ENCODE data around the gene ANGPTL2. TPM values are rescaled to one million over a fixed set of nuclear protein-coding genes. Genes with fewer than 3 reads are reported as not detected.

ANGPTL2 gene
- total RNA-seq, 1 experiment from 2014 or later, result 5.1 TPM

DNA sequence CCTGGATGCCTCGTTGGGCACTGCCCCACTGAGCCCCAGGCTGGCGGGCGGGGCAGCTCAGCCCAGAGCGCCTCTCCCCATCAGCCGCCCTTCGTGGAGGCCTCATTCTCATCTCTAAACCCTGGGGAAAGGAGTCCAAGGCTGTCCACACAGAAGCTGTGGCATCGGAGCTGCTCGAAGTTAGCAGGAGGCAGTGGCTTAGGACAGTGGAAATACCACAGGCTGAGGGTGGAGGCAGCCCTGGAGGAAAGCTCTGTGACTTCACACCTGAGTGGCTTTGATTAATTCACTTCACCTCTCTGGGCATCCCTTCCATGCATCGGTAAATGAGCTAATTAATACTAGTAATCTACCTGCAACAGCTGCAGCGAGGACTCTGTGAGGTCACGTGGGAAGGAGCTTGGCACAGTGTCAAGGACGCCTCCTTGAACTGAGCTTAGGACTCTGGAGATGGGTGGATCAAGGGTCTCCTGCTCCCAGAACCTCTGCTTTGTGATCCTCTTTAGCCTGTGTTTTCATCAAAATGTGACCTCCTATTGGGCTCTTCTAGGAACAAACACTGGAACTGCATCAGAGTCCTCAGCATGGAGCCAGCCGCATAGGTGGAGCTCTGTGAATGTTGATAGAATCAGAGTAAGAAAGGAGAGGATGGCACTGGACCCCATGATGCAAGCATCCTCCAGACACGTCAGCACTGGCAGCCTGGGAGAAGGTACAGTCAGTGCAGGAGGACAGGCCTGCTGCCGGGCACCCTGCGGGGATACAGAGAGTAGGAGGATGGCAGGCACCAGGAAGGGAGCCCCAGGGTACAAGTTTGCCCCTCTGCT is 842 bp upstream of the ANGPTL2 start:
- TF ChIP-seq, protein P1, sequence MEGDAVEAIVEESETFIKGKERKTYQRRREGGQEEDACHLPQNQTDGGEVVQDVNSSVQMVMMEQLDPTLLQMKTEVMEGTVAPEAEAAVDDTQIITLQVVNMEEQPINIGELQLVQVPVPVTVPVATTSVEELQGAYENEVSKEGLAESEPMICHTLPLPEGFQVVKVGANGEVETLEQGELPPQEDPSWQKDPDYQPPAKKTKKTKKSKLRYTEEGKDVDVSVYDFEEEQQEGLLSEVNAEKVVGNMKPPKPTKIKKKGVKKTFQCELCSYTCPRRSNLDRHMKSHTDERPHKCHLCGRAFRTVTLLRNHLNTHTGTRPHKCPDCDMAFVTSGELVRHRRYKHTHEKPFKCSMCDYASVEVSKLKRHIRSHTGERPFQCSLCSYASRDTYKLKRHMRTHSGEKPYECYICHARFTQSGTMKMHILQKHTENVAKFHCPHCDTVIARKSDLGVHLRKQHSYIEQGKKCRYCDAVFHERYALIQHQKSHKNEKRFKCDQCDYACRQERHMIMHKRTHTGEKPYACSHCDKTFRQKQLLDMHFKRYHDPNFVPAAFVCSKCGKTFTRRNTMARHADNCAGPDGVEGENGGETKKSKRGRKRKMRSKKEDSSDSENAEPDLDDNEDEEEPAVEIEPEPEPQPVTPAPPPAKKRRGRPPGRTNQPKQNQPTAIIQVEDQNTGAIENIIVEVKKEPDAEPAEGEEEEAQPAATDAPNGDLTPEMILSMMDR (conservative IDR thresholded peaks at IDR 0.05), result no peak
- Mint-ChIP-seq H3K27me3 (ENCODE audit: low read depth) (peaks cover 11% of the 10 kb centered on the region), H3K4me1 (peaks cover 32 to 33% of the 10 kb centered on the region in 2 experiments), H3K27ac (0 out of 7 replicates have a peak overlapping the region, but pooled peaks of 1 of the 3 experiments have one; percentile 24), H3K4me3 (peak overlapping the region; percentile 63 to 78), H3K9me3 (no peaks in the 10 kb centered on the region; a peak in 2 of 5 replicates), H3K36me3 (ENCODE audit: insufficient read depth in 1 of 3, low read depth in 3 of 3) (peaks cover 0 to 15% (median 0%) of the 10 kb centered on the region in 3 experiments; a peak in 3 of 7 replicates)
- H2BK12ac ChIP-seq (ENCODE audit: insufficient read length, low read depth, low read length), result no peak overlapping the region
- peak overlapping the region; percentile 60 for H3K14ac ChIP-seq (ENCODE audit: insufficient read depth, low read length)
- no peaks in the 10 kb centered on the region for H3K9me3 ChIP-seq (ENCODE audit: control insufficient read depth, low read depth, low read length)
- no peak for DNase-seq
- H3K4ac ChIP-seq (ENCODE audit: low read depth, low read length), result no peak overlapping the region
- no peak overlapping the region for H3T11ph ChIP-seq (ENCODE audit: low read length)
- no peaks in the 10 kb centered on the region; the same call in 1 of the 2 replicates for H3K4me1 ChIP-seq (ENCODE audit: insufficient read depth, low read length)
- no peaks in the 10 kb centered on the region for H3K79me2 ChIP-seq (ENCODE audit: insufficient read depth, low read length)
- no peak overlapping the region for H3K23ac ChIP-seq (ENCODE audit: insufficient read length, low read depth, low read length)
- no peak overlapping the region for H4K8ac ChIP-seq (replicated peaks; ENCODE audit: insufficient read length, low read depth, low read length)
- H2BK20ac ChIP-seq (ENCODE audit: low read depth, low read length, poor library complexity, severe bottlenecking), result no peak overlapping the region
- H2AFZ ChIP-seq (ENCODE audit: low read length), result no peak overlapping the region
- H2BK5ac ChIP-seq (ENCODE audit: insufficient read length, low read length), result no peak overlapping the region
- no CpG with 5 or more reads among the region's 16 CpGs for WGBS (ENCODE audit: extremely low coverage, insufficient read length, low lambda C conversion rate)
- H2AK5ac ChIP-seq (ENCODE audit: insufficient read length, low read length), result no peak overlapping the region
- no peak overlapping the region for H4K91ac ChIP-seq (ENCODE audit: insufficient read length, low read depth, low read length)
- no peak overlapping the region; the same call in 1 of the 2 replicates for H2BK15ac ChIP-seq (ENCODE audit: low read depth, low read length)
- no peak overlapping the region for H3K56ac ChIP-seq (ENCODE audit: insufficient read length, low read depth, low read length)
- H3K27me3 ChIP-seq (ENCODE audit: insufficient read depth, low read length), result no peaks in the 10 kb centered on the region
- no peak overlapping the region for H2BK120ac ChIP-seq (ENCODE audit: low read depth, low read length, poor library complexity, severe bottlenecking)
- peak overlapping the region; percentile 43 for H3K18ac ChIP-seq (ENCODE audit: insufficient read length, low read depth, low read length)
- H4K5ac ChIP-seq (ENCODE audit: insufficient read length, low read depth, low read length), result no peak overlapping the region
- peak overlapping the region; percentile 32 for H3K4me2 ChIP-seq (ENCODE audit: insufficient read depth, insufficient read length, low read length)
- no peak overlapping the region for H3K27ac ChIP-seq (ENCODE audit: insufficient read length, low read depth, low read length)
- no peaks in the 10 kb centered on the region for H3K79me1 ChIP-seq (ENCODE audit: insufficient read depth, low read depth, low read length, poor library complexity, severe bottlenecking)
- H4K20me1 ChIP-seq (ENCODE audit: control insufficient read depth, insufficient read depth, insufficient read length), result no peaks in the 10 kb centered on the region
- H3K23me2 ChIP-seq (ENCODE audit: insufficient read length, low read depth, low read length, poor library complexity, severe bottlenecking), result peaks cover 10% of the 10 kb centered on the region
- no peak overlapping the region for H3K9ac ChIP-seq (ENCODE audit: extremely low read depth, insufficient read length, low read length)
